ENCODE data around the gene KRTAP19-1. TPM values are rescaled to one million over a fixed set of nuclear protein-coding genes. Genes with fewer than 3 reads are reported as not detected.

KRTAP19-1 gene
- total RNA-seq, 1 donor from 2014 or later = not detected

DNA sequence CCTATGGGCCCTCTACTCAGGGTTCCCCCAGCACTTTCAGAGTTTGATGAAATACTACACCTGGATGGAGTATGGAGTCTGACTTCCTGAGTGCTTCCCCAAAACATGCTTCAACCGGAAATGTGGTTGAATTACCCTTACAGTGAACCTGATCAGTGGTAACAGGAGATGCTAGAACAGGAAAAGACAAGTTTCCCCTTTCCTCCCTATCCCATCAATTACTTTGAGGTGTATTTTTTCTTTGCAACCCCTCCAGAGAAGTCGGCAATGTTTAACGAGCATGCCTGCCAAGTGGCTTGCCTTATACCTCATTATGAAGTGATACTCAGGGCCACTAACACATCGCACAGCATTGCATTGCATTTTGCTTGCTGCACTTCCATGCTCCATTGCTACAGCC lies 33.1 kb downstream of the KRTAP19-1 start:
- Mint-ChIP-seq H3K4me3 (ENCODE audit: unreplicated experiment) (no peak overlapping the region), H3K9me3 (ENCODE audit: unreplicated experiment) (no peaks in the 10 kb centered on the region), H3K27me3 (ENCODE audit: unreplicated experiment) (no peaks in the 10 kb centered on the region), H3K36me3 (ENCODE audit: unreplicated experiment) (no peaks in the 10 kb centered on the region), H3K27ac (ENCODE audit: unreplicated experiment) (no peak overlapping the region), H3K4me1 (ENCODE audit: unreplicated experiment) (no peaks in the 10 kb centered on the region)
- no peak for DNase-seq (ENCODE audit: extremely low spot score, unreplicated experiment)
- TF ChIP-seq, protein P1, sequence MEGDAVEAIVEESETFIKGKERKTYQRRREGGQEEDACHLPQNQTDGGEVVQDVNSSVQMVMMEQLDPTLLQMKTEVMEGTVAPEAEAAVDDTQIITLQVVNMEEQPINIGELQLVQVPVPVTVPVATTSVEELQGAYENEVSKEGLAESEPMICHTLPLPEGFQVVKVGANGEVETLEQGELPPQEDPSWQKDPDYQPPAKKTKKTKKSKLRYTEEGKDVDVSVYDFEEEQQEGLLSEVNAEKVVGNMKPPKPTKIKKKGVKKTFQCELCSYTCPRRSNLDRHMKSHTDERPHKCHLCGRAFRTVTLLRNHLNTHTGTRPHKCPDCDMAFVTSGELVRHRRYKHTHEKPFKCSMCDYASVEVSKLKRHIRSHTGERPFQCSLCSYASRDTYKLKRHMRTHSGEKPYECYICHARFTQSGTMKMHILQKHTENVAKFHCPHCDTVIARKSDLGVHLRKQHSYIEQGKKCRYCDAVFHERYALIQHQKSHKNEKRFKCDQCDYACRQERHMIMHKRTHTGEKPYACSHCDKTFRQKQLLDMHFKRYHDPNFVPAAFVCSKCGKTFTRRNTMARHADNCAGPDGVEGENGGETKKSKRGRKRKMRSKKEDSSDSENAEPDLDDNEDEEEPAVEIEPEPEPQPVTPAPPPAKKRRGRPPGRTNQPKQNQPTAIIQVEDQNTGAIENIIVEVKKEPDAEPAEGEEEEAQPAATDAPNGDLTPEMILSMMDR (IDR thresholded peaks at IDR 0.05) = no peak

DNA sequence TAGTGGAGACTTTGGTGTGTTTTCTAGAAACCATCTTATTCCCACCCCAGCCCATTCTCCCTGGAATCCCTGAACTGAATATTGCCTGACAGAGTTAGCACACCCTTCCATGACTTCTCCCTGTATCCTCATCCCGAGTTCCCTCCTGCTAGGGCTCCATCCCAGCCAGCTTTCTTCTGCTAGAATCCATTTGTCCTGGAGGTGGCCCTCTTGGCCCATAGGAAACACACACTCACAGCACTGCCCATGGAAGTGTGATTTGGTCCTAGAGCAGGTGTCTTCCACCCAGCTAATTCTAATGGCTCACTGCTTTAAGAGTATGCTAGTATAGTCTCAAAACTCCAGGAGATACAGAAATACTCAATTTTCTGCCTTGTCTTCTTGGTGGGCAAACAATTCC lies 36.0 kb downstream of the KRTAP19-1 start:
- DNase-seq (ENCODE audit: extremely low spot score, unreplicated experiment) = no peak
- H3K9me3 Mint-ChIP-seq (ENCODE audit: unreplicated experiment) = no peaks in the 10 kb centered on the region

DNA sequence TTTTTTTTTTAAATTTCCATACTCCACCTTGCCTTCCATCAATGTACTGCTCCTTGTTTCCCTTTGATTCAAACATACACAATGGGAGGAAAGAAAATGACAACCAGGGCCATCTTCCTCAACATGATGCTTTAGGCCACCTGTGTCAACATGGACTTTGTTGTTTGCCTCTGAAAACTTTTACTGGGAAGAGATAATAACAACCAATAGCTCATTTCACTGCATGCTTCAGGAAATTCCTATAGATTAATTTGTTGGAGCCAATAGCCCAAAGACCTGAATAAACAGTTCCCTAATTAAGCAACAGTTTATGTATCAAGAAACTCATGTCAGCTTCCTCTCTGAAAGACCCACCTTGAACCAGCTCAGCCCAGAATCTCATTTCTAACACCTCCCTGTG lies 36.9 kb downstream of the KRTAP19-1 start:
- TF ChIP-seq, protein P1 (IDR thresholded peaks at IDR 0.05) = no peak
- Mint-ChIP-seq H3K4me3 (ENCODE audit: unreplicated experiment) (no peak overlapping the region), H3K36me3 (ENCODE audit: unreplicated experiment) (no peaks in the 10 kb centered on the region), H3K4me1 (ENCODE audit: unreplicated experiment) (no peaks in the 10 kb centered on the region), H3K27ac (ENCODE audit: unreplicated experiment) (no peak overlapping the region), H3K9me3 (ENCODE audit: unreplicated experiment) (no peaks in the 10 kb centered on the region), H3K27me3 (ENCODE audit: unreplicated experiment) (peaks cover 6% of the 10 kb centered on the region)
- no peak for DNase-seq (ENCODE audit: extremely low spot score, unreplicated experiment)

More for the DNA sequence above, 36.0 kb downstream of the KRTAP19-1 start:
- TF ChIP-seq, protein P1 (IDR thresholded peaks at IDR 0.05) = no peak
- peaks cover 2% of the 10 kb centered on the region for H3K27me3 Mint-ChIP-seq (ENCODE audit: unreplicated experiment)
- no peaks in the 10 kb centered on the region for H3K36me3 Mint-ChIP-seq (ENCODE audit: unreplicated experiment)
- H3K4me3 Mint-ChIP-seq (ENCODE audit: unreplicated experiment) = no peak overlapping the region
- H3K27ac Mint-ChIP-seq (ENCODE audit: unreplicated experiment) = no peak overlapping the region
- H3K4me1 Mint-ChIP-seq (ENCODE audit: unreplicated experiment) = no peaks in the 10 kb centered on the region

DNA sequence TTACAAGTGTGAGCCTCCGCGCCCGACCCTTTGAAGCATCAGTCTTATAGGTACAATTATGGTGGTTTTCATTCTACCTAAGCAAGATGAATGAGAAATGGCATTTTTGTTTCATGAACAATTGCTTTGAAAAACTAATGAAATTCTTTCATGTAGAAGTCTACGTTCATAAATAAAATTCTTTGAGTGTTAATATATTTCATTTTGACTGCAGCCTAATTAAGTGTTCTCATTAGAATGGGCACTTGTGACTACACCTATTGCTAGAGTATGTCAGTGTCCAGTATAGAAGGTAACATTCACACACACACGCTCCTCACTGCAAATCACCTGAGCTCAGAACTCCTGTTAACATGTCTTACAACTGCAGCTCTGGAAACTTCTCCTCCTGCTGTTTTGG lies 40.2 kb downstream of the KRTAP19-1 start, which contains the start of gene KRTAP15-1:
Gene KRTAP15-1, plus strand, starts transcription at position 301 of the 400 bp plus-strand sequence. Its CDS starts 53 bp downstream, at position 354.
- Mint-ChIP-seq H3K27ac (ENCODE audit: unreplicated experiment) (no peak within 1 kb of the TSS), H3K4me3 (ENCODE audit: unreplicated experiment) (no peak within 1 kb of the TSS), H3K9me3 (ENCODE audit: unreplicated experiment) (no peaks in the 10 kb centered on the region), H3K27me3 (ENCODE audit: unreplicated experiment) (peaks cover 28% of the 10 kb centered on the region), H3K4me1 (ENCODE audit: unreplicated experiment) (no peaks in the 10 kb centered on the region), H3K36me3 (ENCODE audit: unreplicated experiment) (no peaks in the 10 kb centered on the region)
- TF ChIP-seq, protein P1 (IDR thresholded peaks at IDR 0.05) = no peak
- DNase-seq (ENCODE audit: extremely low spot score, unreplicated experiment) = no peak

DNA sequence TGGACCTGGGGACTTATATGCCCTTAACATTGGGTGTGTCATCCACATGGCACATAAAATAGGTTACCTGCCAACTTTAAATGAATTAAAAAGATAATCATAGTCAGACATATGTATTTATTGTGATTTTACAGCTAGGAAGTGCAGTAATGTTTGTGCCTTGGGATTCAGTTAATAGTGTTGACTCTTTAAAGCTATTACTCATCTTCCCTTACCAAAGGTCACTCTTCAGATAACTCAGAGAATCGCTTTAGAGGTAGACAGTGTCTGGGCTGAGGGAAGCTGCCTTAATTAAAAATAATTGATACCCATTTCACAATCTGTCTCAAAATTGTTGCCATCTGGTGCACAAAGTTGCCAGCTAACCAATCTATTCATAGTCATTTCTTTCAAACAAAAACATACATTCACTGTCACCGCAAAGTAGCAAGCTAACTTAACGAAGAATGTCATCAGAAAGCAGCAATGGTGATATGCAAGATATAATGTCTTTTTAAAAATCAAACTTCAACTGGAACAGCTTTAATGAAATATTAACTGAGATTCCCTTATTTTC lies 43.1 kb downstream of the KRTAP19-1 start:
- TF ChIP-seq, protein P1 (IDR thresholded peaks at IDR 0.05) = no peak
- Mint-ChIP-seq H3K9me3 (ENCODE audit: unreplicated experiment) (no peaks in the 10 kb centered on the region), H3K36me3 (ENCODE audit: unreplicated experiment) (no peaks in the 10 kb centered on the region), H3K27ac (ENCODE audit: unreplicated experiment) (no peak overlapping the region), H3K4me1 (ENCODE audit: unreplicated experiment) (no peaks in the 10 kb centered on the region), H3K4me3 (ENCODE audit: unreplicated experiment) (no peak overlapping the region), H3K27me3 (ENCODE audit: unreplicated experiment) (peaks cover 33% of the 10 kb centered on the region)
- no peak for DNase-seq (ENCODE audit: extremely low spot score, unreplicated experiment)

Measured in osteocyte (in vitro differentiated cells).